ENCODE results near the gene KDELR3.

The KDELR3 gene

DNA sequence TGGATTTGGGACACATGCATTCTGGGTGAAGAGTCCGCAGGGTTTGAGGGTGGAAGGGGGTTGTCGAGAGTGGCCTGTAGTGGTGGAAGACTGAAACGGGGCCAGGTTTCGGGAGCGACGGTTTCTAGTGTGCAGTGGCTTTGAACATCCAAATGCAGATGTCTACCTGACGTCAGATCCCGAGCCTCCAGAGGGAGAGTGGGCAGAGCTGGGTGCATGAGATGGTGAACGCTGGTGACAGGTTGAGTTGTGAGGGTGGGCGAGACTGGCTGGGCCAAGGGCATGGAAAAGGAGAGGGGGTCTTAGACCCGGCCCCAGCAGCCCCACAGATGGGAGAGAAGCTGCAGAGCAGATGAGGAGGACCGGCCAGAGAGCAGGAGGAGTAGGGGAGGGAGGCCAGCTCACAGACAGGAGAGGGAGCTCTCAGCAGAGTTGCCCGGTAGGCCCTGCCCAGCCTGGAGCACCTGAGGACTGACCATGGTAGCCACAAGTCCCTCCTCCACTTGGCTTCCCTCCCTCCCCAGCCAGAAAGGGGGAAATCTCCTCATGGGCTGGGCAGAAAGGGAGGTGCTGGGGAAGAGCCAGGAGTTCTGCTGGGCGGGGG is 27.0 kb upstream of the KDELR3 start:
- no peak for DNase-seq

GRCh38 chr22:38441620-38442287 is 26.1 kb upstream of the KDELR3 start:
- DNase-seq, result no peak

- no peak for DNase-seq
Observed at GRCh38 chr22:38442967-38443627, 24.8 kb upstream of the KDELR3 start.

- DNase-seq, result no peak
Observed at GRCh38 chr22:38443628-38444521, 24.0 kb upstream of the KDELR3 start.

GRCh38 chr22:38444783-38445182 is 23.1 kb upstream of the KDELR3 start:
- no peak for DNase-seq

- no peak for DNase-seq
Observed at GRCh38 chr22:38446018-38446601, 21.8 kb upstream of the KDELR3 start.

- DNase-seq, result no peak
Observed at GRCh38 chr22:38448945-38449745, 18.8 kb upstream of the KDELR3 start.

DNA sequence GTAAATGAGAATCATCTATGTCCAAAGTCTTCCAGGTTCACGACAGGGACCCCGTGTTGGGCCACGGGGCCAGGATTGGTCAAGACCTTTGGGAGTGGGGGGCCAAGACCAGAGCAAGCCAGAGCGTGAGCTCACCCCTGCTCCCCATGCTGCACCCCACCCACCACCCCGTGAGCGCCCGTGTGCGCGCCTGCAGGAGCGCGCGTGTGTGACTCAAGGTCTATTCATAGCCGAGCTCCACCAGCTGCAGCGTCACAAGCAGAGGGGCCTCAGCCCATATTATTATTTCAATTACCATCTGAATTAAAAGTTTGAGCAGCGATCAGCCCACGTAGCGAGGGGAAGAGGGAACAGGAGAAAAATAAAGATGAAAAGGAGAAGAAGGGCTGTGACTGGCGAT is 18.1 kb upstream of the KDELR3 start:
- DNase-seq, result no peak

DNA sequence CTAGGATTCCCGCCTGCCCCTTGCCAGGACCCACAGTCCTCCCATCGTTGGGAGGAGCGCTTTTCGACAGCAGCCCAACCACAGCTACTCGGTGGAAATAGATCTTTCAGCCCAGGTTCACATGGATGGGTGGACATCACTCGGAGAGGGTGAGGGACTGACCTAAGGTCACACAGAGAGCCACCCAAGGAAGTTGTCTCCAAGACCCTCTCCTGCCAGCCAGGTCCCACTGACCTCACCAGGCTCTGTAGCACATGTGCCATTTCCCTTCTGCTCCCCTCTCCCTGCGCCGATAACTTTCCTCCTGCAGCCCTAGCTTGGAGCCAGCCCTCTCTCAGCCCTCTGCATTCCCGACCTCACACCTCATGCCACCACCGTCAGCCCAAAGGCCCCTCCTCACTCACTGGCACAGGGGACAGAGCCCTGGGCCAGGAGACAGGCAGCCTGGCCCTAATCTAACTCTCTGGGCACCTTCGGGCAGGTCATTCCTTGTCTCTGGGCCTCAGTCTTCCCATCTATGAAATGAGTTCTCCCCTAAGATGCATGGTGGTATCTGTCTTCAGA is 17.6 kb upstream of the KDELR3 start:
- no peak for DNase-seq

- no peak for DNase-seq
Observed at GRCh38 chr22:38451404-38451803, 16.5 kb upstream of the KDELR3 start.

- no peak for DNase-seq
Observed at GRCh38 chr22:38451864-38452263, 16.0 kb upstream of the KDELR3 start.

- DNase-seq, result no peak
Observed at GRCh38 chr22:38452373-38453065, 15.4 kb upstream of the KDELR3 start.

DNA sequence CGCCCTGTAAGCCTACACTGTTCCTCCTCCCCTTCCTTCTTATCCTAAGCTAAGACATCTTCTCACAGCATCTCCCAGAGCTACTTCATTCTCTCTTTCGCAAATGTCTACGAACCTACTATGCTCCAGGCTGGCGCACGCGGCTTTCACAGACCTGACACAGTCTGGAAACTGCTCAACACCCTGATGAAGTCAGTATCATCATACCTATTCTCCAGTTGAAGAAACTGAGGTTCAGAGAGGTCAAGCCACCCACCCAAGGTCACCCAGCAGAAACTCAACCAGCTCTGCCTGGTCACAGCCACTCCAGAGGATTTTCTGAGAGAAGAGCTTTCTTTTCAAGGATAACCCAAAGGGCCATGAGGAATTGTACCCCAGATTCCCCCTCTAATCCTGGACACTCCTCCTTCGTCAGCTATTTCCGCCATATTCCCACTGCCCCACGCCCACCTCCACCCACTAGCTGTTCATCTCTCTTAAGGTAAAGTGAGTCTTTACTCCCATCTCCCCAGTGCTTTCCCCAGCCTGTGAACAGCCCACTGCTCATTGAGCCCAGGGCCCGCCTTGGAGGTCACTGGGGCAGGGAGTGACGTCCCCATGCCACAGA is 14.7 kb upstream of the KDELR3 start:
- no peak for DNase-seq

GRCh38 chr22:38453996-38454352 is 13.9 kb upstream of the KDELR3 start:
- no peak for DNase-seq

- peak; percentile 30 for DNase-seq
Observed at GRCh38 chr22:38454353-38455075, 13.4 kb upstream of the KDELR3 start.

DNA sequence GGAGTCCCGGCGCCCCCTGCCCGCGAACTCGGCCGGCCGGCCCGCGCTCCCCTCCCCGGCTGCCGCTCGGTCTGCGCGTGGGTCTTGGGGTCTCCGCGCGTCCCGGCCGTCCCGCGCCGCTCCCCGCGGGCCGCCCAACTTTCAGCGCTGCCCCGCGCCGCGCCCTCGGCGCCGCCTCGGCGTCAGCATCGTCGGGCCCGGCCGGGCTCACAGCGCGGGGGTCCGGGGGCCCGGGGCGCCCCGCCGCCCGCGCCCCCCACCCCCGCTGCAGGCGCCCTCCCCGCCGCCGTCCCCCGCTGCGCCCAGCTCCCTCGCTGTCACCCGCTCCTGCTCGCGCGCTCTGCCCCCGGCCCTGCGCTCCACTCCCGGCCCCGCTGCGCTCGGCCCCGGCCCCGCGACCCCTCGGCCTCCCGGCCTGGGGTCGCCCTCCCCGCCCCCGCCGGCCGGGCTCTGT is 12.8 kb upstream of the KDELR3 start, which contains the start of gene KCNJ4:
TSS of gene KCNJ4 (minus strand) at position 124 of the 454 bp plus-strand sequence. CDS start 27,067 bp downstream, outside the sequence.
- no peak for DNase-seq

- DNase-seq, result no peak
Observed at GRCh38 chr22:38455530-38456271, 12.2 kb upstream of the KDELR3 start.

DNA sequence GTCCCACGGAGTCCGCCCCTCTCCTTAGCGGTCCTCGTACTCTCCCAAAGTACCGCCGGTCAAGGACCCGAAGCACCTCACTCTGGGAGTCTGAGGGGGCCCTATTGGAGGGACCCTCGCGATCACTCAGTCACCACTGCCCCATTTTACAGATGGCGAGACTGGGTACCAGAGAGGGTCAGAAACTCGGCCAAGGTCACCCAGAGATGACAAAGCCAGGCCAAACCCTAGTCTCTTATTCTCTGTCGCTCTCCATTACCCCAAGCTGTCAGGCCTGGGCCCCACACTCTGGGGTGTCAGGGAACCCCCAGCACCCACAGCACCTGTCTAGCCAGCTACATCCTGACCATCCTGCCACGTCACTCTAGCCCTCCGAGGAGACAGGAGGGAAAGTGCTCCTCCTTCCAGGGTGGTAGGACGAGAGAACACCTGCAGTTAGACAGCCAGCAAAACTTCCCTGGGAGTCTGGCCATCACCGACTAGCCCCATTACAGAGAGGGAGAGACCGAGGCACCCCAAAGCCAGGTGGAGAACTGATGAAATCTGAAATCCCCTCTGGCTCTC is 11.5 kb upstream of the KDELR3 start:
- no peak for DNase-seq

All from CD4-positive, alpha-beta T cell treated with Interleukin-17A for 4 hours (primary cell).